ENCODE results near the gene KRTAP1-4.

GRCh38 chr17:41001795-41002194, 28.2 kb downstream of the KRTAP1-4 start:
- TF ChIP-seq, protein P1, sequence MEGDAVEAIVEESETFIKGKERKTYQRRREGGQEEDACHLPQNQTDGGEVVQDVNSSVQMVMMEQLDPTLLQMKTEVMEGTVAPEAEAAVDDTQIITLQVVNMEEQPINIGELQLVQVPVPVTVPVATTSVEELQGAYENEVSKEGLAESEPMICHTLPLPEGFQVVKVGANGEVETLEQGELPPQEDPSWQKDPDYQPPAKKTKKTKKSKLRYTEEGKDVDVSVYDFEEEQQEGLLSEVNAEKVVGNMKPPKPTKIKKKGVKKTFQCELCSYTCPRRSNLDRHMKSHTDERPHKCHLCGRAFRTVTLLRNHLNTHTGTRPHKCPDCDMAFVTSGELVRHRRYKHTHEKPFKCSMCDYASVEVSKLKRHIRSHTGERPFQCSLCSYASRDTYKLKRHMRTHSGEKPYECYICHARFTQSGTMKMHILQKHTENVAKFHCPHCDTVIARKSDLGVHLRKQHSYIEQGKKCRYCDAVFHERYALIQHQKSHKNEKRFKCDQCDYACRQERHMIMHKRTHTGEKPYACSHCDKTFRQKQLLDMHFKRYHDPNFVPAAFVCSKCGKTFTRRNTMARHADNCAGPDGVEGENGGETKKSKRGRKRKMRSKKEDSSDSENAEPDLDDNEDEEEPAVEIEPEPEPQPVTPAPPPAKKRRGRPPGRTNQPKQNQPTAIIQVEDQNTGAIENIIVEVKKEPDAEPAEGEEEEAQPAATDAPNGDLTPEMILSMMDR (IDR thresholded peaks at IDR 0.05) = no peak
- TF ChIP-seq POLR2A (IDR thresholded peaks at IDR 0.05) = no peak
- TF ChIP-seq EP300 (IDR thresholded peaks at IDR 0.05) = no peak

Measured in sigmoid colon (tissue), 4 donors.